GDM1 (cell line): ENCODE data around the gene CCDC30.
"Not testable (repeated sequence)": the region's sequence is repeated elsewhere in the genome, so short reads cannot be mapped to it uniquely, and the experiment has no call there.

Experiments
- DNase-seq: peaks from one replicate; lab custom pipeline; 2025; lab: John Stamatoyannopoulos, UW

CCDC30 gene

GRCh38 chr1:42529724-42530181 lies 66.7 kb downstream of the CCDC30 start:
- no peak for DNase-seq

DNA sequence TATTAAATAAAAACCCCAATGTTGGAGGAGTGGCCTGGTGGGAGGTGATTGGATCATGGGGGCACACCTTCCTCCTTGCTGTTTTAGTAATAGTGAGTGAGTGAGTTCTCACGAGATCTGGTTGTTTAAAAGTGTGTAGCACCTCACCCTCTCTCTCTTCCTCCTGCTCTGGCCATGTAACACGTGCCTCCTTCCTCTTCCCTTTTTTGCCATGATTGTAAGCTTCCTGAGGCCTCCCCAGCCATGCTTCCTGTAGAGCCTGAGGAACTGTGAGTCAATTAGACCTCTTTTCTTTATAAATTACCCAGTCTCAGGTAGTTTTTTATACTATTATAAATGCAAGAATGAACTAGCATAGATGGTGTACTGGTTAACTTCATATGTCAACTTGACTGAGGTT lies 68.0 kb downstream of the CCDC30 start:
- no peak for DNase-seq

DNA sequence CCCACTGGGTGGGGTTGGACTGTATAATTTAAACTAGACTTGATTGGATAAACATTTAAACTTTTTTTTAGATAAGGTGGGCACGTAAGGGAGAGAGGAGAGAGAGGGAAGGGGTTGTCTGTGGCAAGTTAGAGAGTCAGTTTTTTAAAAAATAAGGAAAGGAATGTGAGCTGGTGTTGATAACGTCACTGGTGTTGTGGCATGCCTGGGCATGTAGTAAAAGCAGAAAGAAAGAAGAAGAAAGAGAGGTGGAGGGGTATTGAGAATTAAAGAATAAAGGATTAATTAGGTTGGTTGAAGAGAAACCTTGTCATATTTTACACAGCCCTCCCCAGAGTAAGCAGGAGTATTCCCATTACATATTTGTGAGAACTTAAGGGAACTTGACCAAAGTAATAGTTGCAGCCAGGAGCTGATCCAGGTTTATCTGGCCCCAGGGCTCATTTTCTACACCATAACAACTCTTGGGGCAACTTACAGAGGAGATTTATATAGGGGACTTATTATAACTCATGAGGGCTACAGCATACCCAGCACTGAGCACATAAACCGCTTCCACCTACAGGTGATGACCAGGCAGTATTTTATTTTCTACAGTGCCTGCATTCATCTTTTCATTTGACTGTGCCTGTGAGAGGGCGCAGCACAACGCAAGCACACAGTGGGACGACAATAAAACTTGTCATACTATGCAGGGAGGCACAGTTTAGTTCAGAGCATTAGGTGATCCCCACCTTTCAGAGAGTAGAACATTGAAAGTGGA lies 70.2 kb downstream of the CCDC30 start:
- no peak for DNase-seq

GRCh38 chr1:42541104-42541503 lies 78.0 kb downstream of the CCDC30 start:
- no peak for DNase-seq

DNA sequence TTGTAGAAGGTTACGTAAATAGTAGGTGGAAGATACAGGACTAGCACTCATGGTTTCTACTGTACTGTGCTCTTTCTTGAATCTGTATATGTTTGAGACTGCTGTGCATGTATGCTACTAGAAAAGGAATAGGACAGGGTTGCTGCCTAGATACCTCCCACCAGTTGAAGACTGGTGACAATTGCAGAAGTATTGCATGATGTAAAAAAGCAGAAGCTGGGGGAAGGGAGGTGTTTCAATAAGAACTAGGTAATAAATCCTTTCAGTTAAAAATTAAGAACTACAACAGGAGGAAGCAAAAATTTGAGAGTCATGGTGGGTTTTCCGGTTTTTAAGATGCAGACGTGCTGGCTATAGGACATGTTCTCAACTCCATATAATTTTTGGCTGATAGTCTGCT lies 88.1 kb downstream of the CCDC30 start:
- peak; percentile 90 for DNase-seq

GRCh38 chr1:42551590-42551989 lies 88.5 kb downstream of the CCDC30 start:
- no peak for DNase-seq

- DNase-seq = no peak
Measured at GRCh38 chr1:42552636-42553035, 89.5 kb downstream of the CCDC30 start.

DNA sequence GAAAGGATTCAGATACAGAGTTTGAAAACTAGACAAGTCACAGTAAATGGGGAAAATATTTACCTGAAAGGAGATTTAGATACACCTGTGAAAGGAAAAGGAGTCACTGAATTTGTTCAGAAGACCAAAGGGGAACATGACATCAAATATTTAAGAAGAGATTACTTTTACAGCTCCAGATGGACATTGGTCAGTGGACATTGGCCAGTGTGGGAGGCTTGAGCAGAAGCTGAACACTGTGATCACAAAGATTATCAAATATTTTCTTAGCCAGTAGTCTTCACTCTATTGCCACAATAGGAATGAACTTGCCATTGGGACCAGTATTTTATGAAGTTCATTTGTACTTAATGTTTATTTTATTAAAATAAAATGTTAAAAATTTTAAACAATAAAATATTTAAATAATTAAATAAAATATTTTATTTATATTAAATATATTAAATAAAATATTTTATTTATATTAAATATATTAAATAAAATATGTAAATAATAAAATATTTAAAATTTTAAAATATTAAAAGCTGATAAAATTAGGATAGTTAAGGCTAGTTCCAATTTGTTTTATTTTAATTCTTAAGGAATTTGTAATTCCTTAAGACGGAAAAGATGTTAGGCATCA lies 94.3 kb downstream of the CCDC30 start:
- no peak for DNase-seq

- DNase-seq = no peak
Measured at GRCh38 chr1:42567038-42567437, 104.0 kb downstream of the CCDC30 start.

- no peak for DNase-seq
Measured at GRCh38 chr1:42576935-42577334, 113.8 kb downstream of the CCDC30 start.

DNA sequence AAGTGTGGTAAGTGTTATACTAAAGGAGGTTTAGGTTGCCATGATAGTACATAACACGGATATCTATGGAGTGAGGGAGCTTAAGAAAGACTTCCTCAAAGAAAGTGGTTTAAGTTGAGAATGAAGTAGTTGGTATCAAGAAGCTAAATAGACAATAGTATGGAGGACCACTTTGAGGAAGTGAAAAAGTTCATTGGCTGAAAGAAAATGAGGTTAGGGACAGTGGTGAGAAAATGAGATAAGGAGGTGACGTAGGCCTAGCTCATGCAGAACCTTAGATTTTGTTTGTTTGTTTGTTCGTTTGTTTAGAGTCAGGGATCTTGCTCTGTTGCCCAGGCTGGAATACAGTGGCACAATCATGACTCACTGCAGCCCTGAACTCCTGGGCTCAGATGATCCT lies 122.9 kb downstream of the CCDC30 start:
- DNase-seq = no peak

- DNase-seq = no peak
Measured at GRCh38 chr1:42587753-42588152, 124.7 kb downstream of the CCDC30 start.

DNA sequence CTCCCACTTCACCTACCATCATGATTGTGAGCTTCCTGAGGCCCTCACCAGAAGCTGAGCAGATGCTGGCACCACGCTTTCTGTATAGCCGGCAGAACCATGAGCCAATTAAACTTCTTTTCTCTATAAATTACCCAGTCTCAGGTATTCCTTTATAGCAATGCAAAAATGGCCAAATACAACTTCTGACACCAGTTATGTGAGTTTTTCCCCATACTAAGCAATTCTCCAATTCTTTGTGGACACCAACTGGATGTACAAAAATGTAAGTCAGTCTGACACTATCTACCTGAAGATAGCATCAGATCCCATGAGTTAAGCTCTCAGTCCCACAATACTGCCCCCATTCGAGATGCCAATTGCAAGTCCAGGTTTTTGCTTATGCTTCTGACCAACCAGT lies 129.7 kb downstream of the CCDC30 start:
- no peak for DNase-seq

- DNase-seq = no peak
Measured at GRCh38 chr1:42593486-42594100, 130.5 kb downstream of the CCDC30 start.

- DNase-seq = no peak
Measured at GRCh38 chr1:42601472-42601871, 138.4 kb downstream of the CCDC30 start.

DNA sequence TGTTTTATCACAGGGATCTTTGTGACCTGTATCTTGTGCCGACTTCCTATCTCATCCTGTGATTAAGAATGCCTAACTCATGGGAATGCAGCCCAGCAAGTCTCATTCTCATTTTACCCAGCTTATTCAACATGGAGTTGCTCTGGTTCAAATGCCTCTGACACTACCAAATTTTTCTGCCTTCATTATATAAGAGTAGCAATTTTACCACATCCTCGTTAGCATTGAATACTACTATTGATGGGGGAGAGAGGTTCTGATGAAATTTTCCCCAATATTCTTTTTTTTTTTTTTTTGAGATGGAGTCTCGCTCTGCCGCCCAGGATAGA lies 150.7 kb downstream of the CCDC30 start:
- DNase-seq = no peak

DNA sequence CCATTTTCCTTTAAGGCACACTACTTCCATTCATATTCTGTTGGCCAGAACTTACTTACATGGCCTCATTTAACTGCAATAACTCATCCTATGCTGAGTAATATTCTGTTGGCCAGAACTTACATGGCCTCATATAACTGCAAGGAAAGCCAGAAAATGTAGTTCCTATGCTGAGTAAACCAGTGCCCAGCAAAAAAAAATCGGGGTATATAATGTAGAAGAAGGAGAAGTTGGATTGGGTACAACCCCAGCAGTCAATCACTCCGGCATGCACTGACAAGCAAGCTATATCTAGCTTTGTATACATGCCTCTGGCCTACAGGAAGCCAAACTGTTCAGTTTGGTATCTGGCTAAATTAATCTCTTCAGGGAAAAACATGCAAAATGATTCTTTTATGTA lies 155.8 kb downstream of the CCDC30 start:
- DNase-seq = no peak

- no peak for DNase-seq
Measured at GRCh38 chr1:42620307-42620706, 157.2 kb downstream of the CCDC30 start.

DNA sequence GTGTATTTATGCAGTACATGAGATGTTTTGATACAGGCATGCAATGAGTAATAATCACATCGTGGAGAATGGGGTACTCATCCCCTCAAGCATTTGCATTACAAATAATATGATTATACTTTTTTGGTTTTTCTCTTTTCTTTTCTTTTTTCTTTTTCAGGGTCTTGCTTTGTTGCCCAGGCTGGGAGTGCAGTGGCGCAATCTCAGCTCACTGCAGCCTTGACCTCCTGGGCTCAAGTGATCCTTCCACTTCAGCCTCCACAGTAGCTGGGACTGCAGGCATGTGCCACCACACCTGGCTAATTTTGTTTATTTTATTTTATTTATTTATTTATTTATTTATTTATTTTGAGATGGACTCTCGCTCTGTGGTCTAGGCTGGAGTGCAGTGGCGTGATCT lies 158.1 kb downstream of the CCDC30 start:
- DNase-seq = not testable (repeated sequence)

DNA sequence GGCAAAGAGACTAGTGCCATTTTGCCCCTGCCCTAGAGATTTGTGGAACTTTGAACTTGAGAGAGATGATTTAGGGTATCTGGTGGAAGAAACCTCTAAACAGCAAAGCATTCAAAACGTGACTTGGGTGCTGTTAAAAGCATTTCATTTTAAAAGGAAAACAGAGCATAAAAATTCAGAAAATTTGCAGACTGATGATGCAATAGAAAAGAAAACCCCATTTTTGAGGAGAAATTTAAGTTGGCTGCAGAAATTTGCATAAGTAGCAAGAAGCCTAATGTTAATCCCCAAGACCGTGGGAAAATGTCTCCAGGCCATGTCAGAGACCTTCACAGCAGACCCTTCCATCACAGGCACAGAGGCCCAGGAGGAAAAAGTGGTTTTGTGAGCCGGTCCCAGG lies 164.1 kb downstream of the CCDC30 start:
- DNase-seq = not testable (repeated sequence)

DNA sequence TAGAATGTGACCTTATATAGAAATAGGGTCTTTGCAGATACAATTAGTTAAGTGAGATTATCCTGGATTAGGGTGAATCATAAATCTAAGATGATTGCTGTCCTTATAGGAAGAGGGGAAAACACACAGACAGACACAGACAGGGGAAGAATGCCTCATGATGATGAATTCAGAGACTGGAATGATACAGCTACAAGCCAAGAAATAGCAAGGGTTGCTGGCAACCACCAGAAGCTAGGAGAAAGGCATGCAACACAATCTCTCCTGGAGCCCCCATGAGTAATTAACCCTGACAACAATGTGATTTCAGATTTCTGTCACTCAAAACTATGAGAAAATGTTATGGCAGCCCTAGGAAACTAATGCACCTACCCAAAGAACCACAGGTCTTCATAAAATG lies 176.0 kb downstream of the CCDC30 start:
- no peak for DNase-seq

DNA sequence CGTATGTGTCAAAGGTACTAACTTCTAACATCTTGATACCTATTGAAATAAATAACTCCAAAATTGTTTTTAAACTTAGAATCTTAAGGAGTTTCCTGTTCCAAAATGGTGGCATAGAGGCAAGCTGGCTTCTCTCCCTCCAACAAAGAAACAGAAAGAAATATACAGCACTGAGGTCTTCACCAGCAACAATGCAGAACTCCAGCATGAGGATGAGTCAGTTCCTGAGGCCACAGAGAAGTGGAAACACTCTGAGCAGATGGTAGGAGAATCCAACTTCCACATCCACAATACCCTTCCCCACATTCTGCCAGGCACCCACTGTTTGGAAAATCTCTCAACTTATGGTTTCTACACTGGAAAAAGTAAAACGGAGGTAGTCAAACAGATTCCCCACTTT lies 183.0 kb downstream of the CCDC30 start:
- DNase-seq = peak; percentile 39

- DNase-seq = no peak
Measured at GRCh38 chr1:42657201-42657600, 194.1 kb downstream of the CCDC30 start.
